Stimulated activated CD4-positive, alpha-beta T cell treated with anti-CD3 and anti-CD28 coated beads, TNF-alpha, amount 100 ng/mL, for 4 hours (primary cell): ENCODE data around the gene PRMT3.
"Not testable (repeated sequence)": the region's sequence is repeated elsewhere in the genome, so short reads cannot be mapped to it uniquely, and the experiment has no call there.

Experiments
- DNase-seq, 3 experiments: peaks; one replicate each; pipeline ENCODE4 v3.0.0-alpha.2; 2020; ENCODE audit warnings: low read depth in 3 of 3

Gene PRMT3

DNA sequence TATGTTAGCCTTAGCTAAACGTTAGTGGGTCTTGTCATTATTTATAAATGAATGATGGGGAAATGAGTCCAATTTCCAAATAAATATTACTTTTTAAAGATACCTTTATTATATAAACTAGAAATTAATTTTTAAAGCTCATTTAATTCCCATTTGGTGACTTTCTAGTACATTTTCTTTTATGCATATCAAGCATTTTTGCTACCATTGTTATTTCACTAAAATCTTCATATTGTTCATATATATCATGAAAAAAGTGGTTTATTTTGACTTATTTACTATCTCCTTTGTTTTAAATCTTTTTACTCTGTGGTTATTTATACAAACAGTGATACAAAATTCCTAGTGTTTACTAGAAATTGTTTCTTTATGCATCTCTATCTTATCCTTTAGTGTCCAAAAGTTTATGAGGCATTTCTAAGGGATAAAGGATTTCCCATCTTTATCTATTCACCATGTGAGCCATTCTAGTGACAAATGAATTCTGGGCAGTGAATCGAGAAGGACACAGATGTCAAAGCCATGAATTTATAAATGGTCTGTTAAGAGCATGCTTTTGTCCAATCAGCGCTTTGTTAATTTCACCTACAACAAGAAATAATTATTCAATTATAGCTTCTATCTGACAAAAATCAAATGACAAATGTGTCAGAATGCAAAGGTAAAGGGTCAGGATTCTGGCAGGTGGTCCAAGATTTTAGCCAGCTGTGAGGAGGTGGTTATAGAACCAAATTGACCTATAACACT lies 70.6 kb downstream of the PRMT3 start:
- DNase-seq = no peak

DNA sequence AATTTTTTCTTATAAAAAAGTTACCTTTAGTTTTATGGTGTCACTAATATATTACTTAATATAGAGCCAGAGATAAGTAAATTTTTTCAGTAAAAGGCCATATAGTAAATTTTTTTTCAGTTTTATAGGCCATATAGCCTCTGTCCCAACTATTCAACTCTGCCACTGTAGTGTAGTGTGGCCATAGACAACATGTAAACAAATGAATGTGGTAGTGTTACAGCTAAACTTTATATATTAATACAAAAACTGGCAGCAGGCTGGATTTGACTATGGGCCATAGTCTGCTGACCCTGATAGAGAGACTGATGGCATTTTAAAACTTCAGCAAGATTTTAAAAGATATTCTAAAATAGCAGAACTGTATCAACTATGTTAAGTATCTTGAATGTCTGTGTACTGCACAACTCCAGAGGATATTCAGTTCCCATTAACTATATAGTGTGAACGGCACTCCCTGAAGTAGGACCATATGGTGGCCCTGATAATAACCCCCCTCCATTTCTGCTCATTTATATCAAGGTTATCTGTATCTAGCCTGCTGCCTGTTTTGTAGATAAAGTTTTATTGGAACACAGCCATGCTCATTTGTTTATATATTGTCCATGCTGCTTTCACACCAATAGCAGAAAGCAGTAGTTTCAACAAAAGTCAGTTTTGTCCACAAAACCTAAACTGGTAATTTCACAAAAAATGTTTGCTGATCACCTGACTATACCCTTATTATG lies 71.6 kb downstream of the PRMT3 start:
- DNase-seq = no peak

DNA sequence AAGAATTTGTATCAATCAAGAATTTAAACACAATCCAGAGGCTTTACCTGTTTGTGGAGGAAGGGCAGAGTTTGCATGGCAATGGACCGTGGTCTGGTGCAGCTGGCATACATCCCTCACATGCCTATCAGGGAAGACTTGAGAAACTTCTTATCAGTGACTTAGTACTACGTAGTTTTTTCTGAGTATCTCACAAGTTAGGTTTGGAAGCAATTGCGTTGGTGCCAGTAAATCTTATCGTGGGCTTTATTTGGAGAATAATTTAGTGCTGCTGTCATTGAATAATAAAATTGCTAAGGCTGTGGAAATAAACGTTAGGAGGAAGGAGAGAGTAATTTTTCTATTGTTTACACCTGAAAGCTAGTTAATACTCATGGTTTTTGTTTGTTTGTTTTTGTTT lies 72.3 kb downstream of the PRMT3 start:
- no peak for DNase-seq

DNA sequence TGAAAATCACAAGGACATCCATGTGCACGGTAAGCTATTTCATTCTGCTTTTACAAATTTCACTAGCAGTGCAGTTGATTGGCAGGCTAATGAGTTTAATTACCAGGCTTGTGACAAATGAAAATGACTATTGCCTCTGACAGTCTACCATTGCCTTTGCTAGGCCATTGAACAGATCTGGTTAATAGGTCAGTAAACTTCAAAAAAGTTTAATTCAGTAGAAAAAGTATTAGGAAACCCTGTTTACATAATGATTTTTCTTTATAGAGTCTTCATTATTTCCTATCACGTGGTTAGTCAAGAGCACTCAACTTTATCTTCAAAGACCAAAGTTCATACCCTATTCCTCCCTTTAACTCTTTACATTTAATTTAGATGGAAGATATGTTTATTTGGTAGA lies 77.0 kb downstream of the PRMT3 start:
- DNase-seq = no peak

DNA sequence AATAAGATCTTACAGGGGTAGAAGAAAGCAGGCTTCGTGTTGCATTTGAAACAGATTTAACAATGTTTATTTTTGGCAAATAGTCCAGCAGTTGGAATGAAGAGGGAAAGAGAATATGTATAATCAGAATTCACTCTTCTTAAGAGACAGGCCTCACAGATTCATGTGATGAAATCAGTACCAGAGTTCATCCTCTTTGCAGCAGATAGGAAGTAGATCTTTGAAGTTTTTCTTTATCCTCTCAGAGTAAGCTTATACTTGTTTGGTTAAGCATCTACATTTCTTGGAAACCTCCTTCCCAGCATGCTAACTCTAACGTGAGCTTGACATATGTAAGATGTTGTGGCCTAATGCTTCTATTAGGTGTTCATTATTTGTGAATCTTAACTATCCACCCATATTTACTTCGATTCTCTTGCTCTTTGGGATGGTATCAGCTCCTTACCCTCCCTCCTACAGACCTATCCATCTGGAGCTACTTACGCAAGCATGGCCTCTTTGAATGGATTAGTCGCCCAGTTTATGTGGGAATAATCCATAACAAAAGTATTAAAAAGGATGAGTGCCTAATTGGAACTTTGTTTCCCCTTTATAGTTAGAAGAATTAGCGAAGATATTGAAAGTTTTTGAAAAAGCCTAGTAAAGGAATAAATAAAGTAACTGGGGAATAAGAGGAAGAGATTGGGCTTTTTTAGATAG lies 80.1 kb downstream of the PRMT3 start:
- DNase-seq = no peak

DNA sequence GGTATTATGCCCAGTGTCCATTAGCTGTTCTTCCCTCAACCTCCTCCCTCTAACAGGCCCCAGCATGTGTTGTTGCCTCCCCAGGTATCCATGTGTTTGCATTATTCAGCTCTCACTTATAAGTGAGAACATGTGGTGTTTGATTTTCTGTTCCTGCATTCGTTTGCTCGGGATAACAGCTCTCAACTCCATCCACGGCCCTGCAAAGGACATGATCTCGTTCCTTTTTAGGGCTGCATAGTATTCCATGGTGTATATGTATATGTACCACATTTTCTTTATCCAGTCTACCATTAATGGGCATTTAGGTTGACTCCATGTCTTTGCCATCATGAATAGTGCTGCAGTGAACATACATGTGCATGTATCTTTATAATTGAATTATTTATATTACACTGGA lies 82.8 kb downstream of the PRMT3 start:
- DNase-seq = no peak

DNA sequence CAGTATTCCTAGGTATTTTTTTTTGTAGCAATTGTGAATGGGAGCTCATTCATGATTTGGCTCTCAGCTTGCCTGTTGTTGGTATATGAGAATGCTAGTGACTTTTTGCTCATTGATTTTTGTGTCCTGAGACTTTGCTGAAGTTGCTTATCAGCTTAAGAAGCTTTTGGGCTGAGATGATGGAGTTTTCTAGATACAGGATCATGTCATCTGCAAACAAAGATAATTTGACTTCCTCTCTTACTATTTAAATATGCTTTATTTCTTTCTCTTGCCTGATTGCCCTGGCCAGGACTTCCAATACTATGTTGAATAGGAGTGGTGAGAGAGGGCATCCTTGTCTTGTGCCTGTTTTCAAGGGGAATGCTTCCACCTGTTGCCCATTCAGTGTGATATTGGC lies 84.4 kb downstream of the PRMT3 start:
- not testable (repeated sequence) for DNase-seq

DNA sequence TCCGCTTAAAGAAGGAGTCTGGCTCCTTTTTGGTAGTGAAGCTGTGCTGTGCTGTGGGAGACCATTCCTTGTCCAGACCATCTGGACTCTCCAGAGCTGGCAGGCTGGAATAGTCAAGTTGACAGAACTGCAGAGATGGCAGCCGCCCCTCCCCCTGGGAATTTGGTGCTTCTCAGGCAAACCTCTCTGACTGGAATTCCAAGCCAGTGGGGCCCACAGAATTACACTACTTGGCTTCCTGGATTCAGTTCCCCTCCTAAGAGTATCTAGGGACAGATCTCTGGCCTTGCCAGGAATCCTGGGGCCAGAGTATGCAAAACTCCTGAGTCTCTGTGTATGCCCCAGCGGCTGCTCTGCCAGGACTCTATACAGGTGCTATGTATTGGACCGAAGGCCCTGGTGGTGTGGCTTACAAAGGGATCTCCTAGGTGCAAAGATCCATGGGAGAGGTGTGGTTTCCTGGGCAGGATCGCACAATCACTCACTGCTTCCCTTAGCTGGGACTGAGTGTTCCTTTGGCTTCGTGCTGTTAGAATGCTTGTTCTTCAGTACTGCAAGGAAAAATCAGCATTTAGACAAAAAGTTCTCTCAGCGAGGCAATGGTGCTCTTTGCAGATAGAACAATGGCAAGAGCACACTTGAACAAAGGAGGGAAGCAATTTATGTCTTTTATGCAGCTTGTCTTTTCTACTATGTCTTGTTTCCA lies 86.8 kb downstream of the PRMT3 start:
- no peak for DNase-seq

DNA sequence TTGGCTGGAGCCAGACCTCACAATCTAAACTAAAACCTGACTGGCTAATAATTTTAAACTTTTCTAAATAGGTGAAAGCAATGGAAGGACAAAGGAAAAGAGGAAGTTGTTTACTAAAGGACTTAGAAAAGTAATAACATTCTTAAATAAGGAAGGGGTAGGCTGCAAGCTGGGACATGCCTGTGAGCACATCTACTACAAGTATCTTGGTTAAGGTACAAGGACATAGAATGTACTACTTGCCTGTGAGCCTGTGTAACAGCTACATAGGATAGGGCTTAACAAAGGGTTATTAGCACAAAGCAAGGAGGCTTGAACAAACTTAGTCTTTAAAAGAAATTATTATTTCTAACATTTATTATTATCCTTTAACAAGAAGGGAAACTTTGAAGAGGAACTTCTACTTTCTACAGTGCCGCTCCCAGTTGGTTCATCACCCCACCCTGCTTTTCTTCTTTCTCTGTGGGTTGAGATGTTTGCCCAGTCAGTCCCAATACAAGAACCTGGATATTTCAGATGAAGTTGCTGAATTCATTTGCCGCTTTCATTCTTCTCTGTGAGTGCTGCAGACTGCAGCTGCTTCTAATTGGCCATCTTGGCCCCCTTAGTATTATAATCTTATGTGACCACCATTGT lies 87.5 kb downstream of the PRMT3 start:
- no peak for DNase-seq

DNA sequence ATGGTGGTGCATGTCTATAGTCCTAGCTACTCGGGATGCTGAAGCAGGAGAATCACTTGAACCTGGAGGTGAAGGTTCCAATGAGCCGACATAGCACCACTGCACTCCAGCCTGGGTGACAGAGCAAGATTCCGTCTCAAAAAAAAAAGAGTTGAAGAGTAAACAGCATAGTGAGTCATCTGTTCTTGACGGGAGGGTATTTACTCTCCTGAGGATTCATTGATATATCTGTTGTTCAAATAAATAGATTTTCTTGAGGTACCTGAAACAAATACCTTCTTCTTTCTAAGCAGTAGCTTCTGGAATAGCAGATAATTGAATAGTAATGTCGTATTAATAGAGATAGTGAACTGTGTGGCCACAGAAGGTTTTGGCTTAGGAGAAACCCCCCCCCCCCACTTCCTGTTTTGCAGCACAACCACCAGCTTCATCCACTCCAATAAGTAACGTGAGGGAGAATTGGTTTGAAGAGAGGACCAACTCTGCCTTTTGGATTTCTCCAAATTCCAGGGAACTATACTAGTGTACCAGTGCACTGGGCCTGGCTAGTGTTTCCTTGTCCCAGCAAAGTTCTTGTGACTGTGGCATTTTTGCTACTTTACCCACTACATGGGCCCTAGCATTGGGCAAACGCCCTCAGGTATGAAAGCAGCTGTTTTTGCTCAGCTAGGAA lies 90.0 kb downstream of the PRMT3 start:
- no peak for DNase-seq

DNA sequence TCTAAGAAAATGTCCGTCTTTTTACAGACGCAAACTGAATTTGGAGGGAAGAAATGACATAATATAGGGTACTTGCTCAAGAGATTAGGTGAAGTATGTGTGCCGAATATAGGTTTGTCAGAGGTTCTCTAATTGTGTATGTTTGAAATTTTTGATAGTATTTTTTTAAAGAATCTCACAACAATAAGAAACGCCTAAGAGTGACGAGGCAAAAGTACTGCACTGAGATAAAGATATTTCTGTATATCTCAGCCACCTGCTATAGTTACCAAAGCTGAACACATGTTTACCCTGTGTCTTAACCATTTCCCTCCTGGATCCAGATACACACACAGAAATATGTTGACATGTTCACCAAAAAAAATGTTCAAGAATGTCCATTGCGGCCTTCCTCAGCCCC lies 92.0 kb downstream of the PRMT3 start:
- no peak for DNase-seq

DNA sequence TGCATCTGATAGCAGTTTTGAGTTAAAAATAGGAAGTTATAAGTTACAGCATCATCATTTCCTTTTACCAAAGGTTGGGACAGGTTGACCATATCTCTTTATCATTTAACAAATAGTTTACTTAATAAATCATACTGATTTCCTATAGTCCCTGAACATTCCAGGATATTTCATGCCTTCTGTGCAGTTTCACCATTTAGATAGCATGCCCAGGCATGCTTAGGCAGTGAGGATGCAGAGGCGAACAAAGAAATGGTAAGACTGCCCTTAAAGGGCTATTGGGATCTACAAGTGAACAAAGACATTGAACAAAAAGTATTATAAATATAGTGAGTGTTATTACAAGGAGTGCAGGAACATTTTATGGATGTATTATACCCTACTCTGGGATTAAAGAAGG lies 96.4 kb downstream of the PRMT3 start:
- no peak for DNase-seq

DNA sequence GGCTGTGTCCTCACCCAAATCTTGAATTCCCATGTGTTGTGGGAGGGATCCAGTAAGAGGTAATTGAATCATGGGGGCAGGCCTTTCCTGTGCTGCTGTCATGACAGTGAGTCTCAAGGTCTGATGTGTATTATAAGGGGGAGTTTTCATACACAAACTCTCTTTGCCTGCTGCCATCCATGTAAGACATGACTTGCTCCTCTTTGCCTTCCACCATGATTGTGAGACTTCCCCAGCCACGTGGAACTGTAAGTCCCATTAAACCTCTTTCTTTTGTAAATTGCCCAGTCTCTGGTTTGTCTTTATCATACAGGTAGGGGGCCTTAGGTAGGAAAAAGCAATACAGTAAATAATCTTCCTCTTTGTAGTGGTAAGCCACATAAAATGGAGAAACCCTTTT lies 96.9 kb downstream of the PRMT3 start:
- DNase-seq = not testable (repeated sequence)

DNA sequence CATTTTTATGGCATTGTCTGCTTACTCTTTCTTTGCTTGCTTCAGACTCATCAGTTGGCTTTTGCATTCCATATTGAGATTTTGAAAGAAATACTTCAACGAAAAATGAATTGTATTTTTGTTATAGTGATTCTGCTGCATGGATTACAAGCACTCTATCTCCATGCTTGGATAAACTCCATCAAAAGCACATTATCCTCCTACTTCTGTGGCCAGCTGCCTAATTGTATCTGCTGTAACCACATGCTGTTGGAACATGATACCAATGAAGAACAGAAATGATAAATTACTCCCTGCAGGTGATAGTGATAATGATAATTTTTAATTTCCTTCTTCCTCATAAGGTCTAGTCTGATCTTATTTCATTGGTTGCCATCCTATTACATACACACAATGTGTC lies 100.8 kb downstream of the PRMT3 start:
- DNase-seq = no peak

DNA sequence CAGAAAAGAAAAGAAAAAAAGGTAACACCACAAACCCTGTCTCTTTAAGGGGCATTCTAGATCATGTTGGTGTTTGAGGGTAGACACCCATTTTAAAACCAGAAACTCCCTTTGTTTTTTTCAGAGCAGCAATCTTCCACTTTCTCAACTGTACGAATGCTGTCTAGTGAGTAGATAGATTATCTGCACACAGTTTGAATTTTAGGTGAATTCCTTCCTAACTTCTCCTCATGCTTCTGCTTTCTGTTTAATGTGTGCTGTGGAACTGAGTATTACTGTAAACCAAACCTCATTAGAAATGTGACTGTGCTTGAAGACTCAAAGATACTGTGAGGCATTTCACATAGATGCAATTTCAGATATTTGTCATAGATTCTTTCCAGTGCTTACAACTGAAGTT lies 102.4 kb downstream of the PRMT3 start:
- no peak for DNase-seq

DNA sequence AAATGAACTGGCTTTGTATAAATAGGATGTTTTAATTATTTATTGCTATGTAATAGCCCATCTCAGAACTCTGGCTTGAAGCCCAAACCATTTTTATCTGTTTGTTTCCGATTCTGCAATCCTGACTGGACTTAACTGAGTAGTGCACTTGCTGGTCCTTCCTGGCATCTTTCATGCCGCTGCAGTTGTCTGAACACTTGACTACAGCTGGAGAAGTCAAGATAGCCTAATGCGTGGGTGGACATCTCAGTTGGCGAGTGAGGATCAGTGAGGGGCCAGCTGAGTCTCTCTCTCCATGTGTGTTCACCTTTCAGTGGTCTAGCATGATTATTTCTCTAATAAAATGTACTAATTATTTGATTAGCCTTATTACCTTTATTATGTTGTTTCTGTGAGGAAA lies 105.8 kb downstream of the PRMT3 start:
- DNase-seq = no peak

DNA sequence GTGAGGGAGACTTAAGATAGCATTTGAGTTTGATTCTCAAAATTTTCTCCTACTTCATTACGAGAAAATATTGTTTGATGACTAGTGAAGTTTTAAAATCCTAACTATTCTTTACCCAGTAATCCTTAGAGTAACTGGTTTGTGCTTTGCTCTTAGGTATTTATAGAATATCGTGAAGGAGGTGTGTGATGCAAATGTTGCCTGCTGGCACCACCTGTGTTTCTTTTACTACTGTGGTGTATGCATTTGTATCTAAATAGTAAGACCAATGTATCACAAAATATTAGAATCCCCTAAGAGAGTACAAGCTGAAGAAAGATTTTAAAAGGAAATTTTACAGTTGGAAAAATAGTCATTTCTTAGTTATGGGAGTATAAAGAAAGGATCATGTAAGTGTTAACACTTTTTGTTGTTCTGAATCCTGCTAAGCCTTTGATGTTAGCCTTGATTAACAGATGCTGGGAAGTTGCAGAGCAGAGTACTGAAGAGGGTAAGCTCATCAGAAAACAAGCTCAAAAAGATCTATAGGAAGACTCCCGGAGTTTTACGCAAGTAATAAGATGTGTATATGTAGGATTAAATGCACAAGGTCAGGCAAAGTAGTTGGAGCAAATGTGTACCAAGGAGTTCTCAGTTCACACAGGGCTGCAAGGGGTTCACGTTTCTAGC lies 109.7 kb downstream of the PRMT3 start:
- no peak for DNase-seq

DNA sequence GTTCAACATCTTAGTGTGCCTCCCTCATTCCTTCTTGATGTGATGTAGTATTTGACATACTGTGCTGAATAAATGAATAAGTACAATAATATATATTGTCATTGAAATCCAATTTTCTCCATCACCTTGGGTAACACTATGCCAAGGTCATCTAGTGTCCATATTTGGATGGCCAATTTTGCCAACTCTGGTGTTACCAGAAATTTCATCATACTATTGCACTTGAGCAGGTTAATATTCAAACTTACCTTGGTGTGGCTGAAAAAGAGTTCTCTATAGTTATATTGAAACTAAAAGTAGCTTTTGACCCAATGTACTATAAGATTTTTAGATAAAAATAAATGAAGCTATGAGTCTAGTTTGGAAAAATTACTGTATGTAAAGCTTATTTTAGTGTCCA lies 113.7 kb downstream of the PRMT3 start:
- DNase-seq = no peak

DNA sequence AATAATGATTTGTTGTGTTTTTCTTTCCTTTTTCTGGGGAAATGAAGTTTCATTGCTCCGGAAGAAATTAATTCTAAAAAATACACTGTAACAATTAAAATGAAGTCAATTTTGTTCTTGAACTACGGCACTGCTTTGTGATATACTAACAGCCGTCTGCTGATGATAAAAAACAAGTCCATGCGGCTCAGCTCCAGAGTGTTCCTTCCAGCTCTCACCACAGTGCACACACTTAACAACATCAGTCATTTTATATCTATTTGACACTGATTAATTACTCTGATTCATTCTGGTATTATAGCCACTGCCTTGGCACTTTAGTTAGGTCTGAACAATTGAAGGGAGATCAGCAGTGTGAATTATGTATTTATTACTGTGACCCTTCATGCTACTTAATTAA lies 114.5 kb downstream of the PRMT3 start:
- no peak for DNase-seq

DNA sequence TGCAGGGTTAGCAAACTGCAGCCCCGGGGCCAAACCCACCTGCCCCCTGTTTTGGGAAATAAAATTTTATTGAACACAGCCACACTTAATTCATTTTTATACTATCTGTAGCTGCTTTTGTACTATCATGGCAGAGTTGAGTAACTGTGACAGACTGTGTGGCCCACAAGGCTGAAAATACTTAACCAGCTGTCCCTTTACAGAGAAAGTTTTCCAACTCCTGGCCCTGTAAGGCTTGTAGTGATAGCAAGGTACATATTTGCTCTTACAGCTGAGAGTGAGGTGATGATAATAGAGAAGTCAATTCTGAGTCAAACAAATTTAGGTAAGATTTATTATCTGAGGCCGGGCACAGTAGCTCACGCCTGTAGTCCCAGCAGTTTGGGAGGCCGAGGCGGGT lies 124.5 kb downstream of the PRMT3 start:
- DNase-seq = no peak

DNA sequence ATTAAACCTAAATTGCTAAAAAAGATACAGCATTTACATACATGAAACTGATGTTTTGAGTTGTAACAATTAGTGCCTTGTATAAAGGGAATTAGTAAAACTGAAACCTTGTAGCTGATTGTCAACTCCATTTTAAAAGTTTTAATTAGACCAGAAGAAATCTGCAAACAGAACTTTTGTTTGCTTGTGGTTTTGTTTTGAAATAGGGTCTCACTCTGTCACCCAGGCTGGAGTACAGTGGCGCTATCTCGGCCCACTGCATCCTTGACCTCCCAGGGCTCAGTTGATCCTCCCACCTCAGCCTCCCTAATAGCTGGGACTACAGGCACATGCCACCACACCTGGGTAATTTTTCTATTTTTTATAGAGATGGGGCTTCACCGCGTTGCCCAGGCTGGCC lies 125.4 kb downstream of the PRMT3 start:
- DNase-seq = no peak
